Activated T-cell treated with anti-CD3 and anti-CD28 coated beads, Interleukin-2, amount 50 U/mL, for 24 hours (primary cell): Measurements from ENCODE around the gene BIVM.

Experiments used
- DNase-seq: peaks from one replicate; pipeline ENCODE4 v3.0.0-alpha.2; 2020
- H3K27ac Mint-ChIP-seq: 2 replicates; pipeline ENCODE4 v1.8.0; 2020; ENCODE audit warnings: mild to moderate bottlenecking, mixed read lengths
- H3K27me3 Mint-ChIP-seq: 2 replicates; pipeline ENCODE4 v1.8.0; 2020; ENCODE audit warnings: mixed read lengths
- H3K36me3 Mint-ChIP-seq: 2 replicates; pipeline ENCODE4 v1.8.0; 2020; ENCODE audit warnings: low read depth, mixed read lengths
- H3K4me1 Mint-ChIP-seq: 2 replicates; pipeline ENCODE4 v1.8.0; 2020; ENCODE audit warnings: low read depth, mixed read lengths
- H3K4me3 Mint-ChIP-seq: 2 replicates; pipeline ENCODE4 v1.8.0; 2020; ENCODE audit warnings: mild to moderate bottlenecking, moderate library complexity, mixed read lengths
- H3K9me3 Mint-ChIP-seq: 2 replicates; pipeline ENCODE4 v1.8.0; 2020; ENCODE audit warnings: mixed read lengths

BIVM gene

GRCh38 chr13:102872131-102872530 is 73.2 kb downstream of the BIVM start:
- H3K36me3 Mint-ChIP-seq, result peaks cover 91% of the 10 kb centered on the region
- DNase-seq, result no peak
- H3K9me3 Mint-ChIP-seq, result no peaks in the 10 kb centered on the region
- peaks cover 38% of the 10 kb centered on the region for H3K4me1 Mint-ChIP-seq
- no peak overlapping the region for H3K4me3 Mint-ChIP-seq
- peak overlapping the region; percentile 86 for H3K27ac Mint-ChIP-seq
- H3K27me3 Mint-ChIP-seq, result no peaks in the 10 kb centered on the region

GRCh38 chr13:102872531-102872930 is 73.6 kb downstream of the BIVM start:
- DNase-seq, result no peak
- no peak overlapping the region for H3K4me3 Mint-ChIP-seq
- no peaks in the 10 kb centered on the region for H3K27me3 Mint-ChIP-seq
- peaks cover 38% of the 10 kb centered on the region for H3K4me1 Mint-ChIP-seq
- no peaks in the 10 kb centered on the region for H3K9me3 Mint-ChIP-seq
- H3K27ac Mint-ChIP-seq, result peak overlapping the region; percentile 86
- H3K36me3 Mint-ChIP-seq, result peaks cover 91% of the 10 kb centered on the region

GRCh38 chr13:102873653-102874052 is 74.7 kb downstream of the BIVM start:
- no peak for DNase-seq
- Mint-ChIP-seq H3K9me3 (no peaks in the 10 kb centered on the region), H3K4me1 (peaks cover 38% of the 10 kb centered on the region), H3K36me3 (peaks cover 85% of the 10 kb centered on the region), H3K27ac (no peak overlapping the region), H3K27me3 (no peaks in the 10 kb centered on the region), H3K4me3 (no peak overlapping the region)

- no peak overlapping the region for H3K4me3 Mint-ChIP-seq
- H3K36me3 Mint-ChIP-seq, result peaks cover 71% of the 10 kb centered on the region
- H3K4me1 Mint-ChIP-seq, result peaks cover 28% of the 10 kb centered on the region
- DNase-seq, result no peak
- no peaks in the 10 kb centered on the region for H3K27me3 Mint-ChIP-seq
- H3K27ac Mint-ChIP-seq, result no peak overlapping the region
- no peaks in the 10 kb centered on the region for H3K9me3 Mint-ChIP-seq
Measured at GRCh38 chr13:102875256-102875655, 76.3 kb downstream of the BIVM start.

GRCh38 chr13:102877303-102877702 is 78.4 kb downstream of the BIVM start:
- H3K4me1 Mint-ChIP-seq, result peaks cover 14% of the 10 kb centered on the region
- H3K4me3 Mint-ChIP-seq, result no peak overlapping the region
- H3K9me3 Mint-ChIP-seq, result no peaks in the 10 kb centered on the region
- no peaks in the 10 kb centered on the region for H3K27me3 Mint-ChIP-seq
- no peak overlapping the region for H3K27ac Mint-ChIP-seq
- DNase-seq, result no peak
- peaks cover 60% of the 10 kb centered on the region for H3K36me3 Mint-ChIP-seq

- Mint-ChIP-seq H3K27me3 (no peaks in the 10 kb centered on the region), H3K27ac (no peak overlapping the region), H3K9me3 (no peaks in the 10 kb centered on the region), H3K4me1 (peaks cover 3% of the 10 kb centered on the region), H3K36me3 (peaks cover 49% of the 10 kb centered on the region), H3K4me3 (no peak overlapping the region)
- DNase-seq, result no peak
Measured at GRCh38 chr13:102878481-102878880, 79.6 kb downstream of the BIVM start.

- Mint-ChIP-seq H3K4me3 (no peak overlapping the region), H3K36me3 (peaks cover 35% of the 10 kb centered on the region), H3K27me3 (no peaks in the 10 kb centered on the region), H3K4me1 (no peaks in the 10 kb centered on the region), H3K27ac (no peak overlapping the region), H3K9me3 (no peaks in the 10 kb centered on the region)
- no peak for DNase-seq
Measured at GRCh38 chr13:102879793-102880499, 81.0 kb downstream of the BIVM start.

- DNase-seq, result no peak
- Mint-ChIP-seq H3K9me3 (no peaks in the 10 kb centered on the region), H3K4me3 (no peak overlapping the region), H3K4me1 (no peaks in the 10 kb centered on the region), H3K36me3 (peaks cover 14% of the 10 kb centered on the region), H3K27me3 (no peaks in the 10 kb centered on the region), H3K27ac (no peak overlapping the region)
Measured at GRCh38 chr13:102881819-102882686, 83.1 kb downstream of the BIVM start.
